ENCODE measurements around the gene PPFIBP2.
A peak's percentile ranks its signal among the peaks of the same experiment; 100 is the strongest.

The PPFIBP2 gene

DNA sequence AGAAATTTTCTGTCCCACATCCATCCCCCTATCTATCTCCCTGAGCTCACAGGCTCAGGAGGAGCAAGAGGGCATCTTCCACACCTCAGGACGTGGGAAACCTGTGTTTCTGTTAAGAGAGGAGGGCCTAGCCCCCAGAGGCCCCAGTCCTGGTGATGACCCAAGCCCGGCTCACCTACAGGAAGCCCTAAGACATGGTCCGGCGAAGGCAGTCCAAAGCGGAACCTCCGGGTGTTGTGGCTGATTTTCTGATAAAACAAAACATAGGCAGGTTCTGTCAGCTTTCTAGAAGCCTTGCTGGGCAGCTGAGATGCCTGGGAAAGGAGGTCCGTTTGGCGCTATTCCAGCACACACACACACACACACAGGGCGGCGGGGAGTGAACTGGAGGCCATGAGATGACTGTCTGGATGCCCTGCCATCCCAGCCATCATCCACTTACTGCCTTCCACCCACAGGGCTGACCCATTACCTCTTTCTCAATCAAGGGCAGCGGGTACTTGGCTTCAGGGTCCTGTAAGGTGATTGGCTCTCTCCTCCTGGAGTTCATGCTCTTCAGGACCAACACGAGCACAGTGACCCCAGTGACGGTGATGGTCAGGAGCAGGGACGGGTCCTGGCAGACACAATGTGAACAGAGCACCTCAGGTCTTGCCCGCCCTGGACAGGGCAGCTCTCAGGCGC lies 158.6 kb downstream of the PPFIBP2 start:
- DNase-seq = no peak

DNA sequence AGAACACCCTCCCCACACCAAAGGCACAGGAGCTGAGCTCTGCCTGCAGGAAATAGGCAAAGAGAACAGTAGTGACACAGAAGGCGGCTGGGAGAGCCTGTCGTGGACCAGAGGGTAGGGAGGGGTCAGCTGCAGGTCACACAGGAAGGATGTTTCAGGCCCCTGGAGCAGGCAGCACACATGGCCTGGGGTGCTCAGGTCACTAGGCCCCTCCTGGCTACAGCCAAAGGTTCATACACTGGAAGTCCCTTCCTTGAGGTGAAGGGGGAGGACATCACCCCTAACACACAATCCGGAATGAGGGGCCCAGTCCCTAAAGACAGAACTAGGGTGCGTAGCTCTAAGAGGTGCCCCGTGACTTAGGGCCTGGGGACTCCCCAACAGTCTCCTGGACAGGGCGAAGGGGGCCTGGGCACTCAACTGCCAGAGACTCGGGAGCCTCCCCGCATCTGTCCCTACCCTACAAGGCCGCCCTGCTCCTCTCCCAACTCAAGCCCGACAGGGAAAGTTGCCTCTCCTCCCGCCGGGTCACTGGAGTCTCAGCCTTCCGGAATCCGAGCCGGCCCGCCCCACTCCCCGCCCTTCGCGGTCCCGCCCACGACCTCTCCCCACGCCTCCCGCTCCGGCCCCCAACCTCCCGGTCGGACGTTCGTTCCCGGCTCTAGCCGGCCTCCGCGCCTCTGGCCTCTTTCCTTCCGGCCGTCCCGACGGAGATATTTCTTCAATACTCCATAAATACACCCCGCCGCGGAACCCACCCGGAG lies 159.3 kb downstream of the PPFIBP2 start, which contains the start of gene CYB5R2:
TSS of gene CYB5R2 (minus strand) at position 541 of the 764 bp plus-strand sequence. CDS start 675 bp downstream, outside the sequence.
- no peak for DNase-seq

DNA sequence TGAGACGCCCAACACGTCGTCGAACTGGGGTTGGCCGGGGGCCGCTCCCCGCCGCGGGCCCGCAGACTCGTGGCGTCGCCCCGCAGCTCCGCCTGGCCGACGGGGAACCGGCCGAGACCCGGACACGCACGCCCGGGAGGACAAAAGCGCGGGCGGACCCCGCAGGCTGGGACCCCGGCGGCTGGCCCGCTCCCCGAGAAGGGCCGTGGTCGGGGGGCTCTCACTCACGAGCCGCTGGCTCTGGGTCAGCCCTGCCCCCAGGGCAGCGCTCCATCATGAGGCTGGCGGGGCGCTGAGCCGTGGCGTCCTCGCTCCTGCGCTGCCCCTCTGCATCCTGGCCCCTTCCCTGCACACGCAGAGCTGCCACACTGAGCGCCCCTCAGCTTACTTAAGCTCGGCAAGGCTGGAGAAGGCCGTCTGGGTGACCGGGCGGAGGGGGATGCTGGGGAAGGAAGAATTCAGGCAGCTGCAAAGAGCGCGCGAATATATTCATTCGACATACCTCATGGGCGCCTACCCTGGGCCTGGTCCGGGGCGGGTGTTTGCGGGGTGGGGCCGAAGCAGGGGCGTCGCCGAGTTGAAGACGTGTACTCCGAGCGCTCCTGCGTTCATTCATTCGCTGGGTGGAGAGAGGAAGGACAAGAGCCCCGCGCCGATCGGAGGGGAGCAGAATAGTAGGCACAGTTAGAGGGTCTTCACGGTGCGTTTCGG lies 160.1 kb downstream of the PPFIBP2 start:
- DNase-seq = no peak

DNA sequence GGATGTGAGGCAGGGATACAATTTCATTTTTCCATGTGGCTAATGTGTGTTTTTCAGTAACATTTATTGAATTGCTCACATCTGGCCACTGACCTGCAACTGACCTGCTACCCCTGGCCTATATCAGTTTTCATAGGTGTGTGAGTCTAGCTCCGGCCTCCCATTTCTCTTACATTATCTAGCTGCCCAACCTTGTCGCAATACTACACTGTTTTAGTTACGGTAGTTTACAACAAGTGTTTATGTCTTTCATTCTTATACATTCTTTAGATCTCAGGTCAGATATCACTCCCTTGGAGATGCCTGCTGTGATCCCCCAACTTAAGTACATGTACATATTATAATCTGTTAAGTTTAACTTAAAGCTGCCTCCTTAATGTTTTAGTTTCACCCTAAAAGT lies 161.8 kb downstream of the PPFIBP2 start:
- DNase-seq = no peak

DNA sequence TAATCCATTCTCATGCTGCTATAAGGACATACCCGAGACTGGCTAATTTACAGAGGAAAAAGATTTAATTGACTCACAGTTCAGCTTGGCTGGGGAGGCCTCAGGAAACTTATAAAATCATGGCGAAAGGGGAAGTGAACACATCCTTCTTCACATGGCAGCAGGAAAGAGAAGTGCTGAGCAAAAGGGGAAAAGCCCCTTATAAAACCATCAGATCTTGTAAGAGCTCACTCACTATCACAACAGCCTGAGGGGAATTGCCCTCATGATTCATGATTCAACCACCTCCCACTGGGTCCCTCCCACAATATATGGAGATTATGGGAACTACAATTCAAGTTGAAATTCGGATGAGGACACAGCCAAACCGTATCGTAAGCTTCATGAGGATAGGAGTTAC lies 163.3 kb downstream of the PPFIBP2 start:
- no peak for DNase-seq

DNA sequence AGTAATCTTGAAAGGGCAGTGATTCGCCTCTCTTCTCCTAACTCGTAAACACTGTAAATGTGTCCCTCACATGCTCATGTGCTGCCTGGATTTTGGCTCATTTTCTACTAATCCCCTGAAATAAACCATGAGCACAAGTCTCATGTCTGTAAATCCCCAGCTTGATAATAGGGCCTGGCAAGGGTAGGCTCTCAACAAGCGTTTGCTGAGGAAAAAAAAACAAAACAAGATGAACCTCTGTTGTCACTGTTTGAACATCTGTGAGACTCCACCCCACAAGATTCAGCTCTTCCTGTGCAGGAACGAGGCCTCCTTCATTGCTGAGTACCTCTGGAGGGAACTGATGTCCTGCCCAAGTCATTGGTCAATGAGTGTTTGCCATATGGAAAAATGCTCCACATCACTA lies 164.0 kb downstream of the PPFIBP2 start:
- DNase-seq = no peak

DNA sequence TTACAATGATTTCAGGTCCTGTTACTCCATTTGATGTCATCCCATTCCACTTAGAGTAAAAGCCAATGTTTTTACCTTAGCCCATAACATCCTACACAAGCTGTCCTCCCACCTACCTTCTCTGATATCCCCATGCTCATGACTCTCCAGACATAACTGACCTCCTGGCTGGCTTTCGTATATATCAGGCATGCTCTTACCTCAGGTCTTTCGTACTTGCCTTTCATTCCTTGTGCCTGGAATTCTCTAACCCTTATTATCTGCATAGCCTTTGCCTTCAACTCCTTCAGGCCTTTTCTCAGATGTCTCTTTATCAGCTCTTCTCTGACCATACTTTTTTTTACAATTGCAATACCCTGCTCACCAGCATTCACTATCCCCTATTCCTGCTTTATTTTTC lies 169.8 kb downstream of the PPFIBP2 start:
- no peak for DNase-seq

DNA sequence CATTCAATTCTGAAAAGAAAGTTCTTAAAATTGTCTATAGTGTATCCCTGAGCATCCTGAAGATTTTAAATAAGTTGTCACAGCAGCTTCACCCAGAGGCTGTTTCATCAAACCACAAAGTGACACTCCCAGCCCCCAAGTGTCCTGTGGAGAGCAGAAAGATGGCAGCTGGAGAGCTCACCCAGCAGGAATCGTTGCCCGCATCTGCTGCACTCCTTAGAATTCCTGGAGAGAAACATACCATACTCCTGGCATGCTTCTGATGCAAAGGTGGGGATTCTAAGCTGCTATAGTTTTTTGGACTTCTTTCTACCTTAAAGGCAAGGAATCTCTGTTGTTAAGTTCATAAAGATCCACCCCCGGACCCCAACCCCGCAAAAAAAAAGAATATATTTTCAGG lies 173.0 kb downstream of the PPFIBP2 start:
- no peak for DNase-seq

DNA sequence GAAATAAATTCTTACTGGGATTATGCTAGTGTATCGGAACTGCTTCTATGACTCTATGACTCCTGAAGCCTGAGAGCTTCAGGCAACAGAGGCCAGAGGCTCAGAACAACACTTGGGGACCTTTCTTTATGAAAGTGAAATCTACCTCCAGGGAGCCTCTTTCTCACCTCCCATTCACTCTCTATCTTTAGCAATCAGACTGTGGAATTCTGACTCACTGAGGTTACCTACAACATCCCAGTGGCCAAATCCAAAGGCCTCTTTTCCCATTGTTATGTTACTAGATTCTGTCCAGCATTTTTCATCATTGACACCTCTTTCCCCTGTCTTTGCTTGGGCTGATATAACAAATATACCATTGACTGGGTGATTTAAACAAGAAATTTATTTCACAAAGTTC lies 173.6 kb downstream of the PPFIBP2 start:
- no peak for DNase-seq

DNA sequence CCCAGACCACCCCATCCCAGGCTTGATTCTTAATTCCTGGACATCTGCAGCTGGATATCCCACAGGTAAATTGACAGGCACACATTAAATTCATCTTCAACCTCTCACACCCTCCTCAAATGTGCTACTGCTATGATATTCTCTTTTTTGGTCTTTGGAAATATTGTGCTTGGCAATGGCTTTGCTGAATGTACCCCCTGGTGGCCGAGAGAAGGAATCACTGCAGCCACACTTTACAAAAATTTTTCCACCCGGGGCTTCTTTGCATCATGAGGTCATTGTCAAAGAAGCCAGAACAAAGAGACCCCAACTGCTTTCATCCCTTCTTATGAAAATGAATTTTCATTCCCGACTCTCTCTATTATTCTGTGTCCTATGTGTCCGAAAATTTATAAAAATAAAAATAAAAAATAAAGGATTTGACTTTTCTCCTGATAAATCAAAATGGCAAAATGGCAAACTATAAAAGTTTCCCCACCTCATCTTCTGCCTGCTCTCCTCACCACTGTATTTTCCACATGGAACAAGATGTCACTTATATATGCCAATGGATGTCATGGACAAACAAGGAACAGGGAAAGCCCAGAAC lies 174.5 kb downstream of the PPFIBP2 start:
- DNase-seq = peak; percentile 24 to 63

DNA sequence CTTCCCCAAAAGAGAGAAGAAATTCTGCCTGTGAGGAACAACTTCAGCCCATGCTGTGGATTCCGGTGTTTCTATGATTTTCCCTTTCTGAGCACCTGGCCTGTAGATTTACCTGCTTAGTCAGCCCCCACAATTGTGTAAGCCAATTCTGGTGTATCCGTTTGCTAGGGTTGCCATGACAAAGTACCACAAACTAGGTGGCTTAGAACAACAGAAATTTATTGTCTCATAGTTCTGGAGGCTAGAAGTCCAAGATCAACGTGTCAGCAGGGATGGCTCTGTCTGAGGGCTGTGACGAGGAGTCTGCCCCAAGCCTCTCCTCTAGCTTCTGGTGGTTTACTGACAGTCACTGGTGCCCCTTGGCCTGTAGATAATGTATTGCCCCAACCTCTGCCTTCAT lies 175.4 kb downstream of the PPFIBP2 start:
- no peak for DNase-seq

DNA sequence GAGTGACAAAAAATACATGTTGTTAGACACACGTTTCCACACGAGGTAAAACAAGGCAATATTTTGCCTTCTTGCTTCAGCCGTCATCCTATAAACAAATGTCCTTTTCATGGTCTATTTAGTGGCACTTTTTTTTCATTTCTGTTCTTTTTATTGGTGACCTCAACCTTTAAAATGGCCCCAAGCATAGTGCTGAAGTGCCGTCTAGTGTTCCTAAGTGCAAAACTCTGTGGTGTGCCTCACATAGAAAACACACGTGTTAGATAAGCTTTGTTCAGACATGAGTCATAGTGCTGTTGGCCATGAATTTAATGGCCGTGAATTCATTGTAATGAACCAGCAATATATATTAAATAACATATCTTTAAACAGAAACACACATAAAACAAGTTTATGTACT lies 176.8 kb downstream of the PPFIBP2 start:
- DNase-seq = no peak

DNA sequence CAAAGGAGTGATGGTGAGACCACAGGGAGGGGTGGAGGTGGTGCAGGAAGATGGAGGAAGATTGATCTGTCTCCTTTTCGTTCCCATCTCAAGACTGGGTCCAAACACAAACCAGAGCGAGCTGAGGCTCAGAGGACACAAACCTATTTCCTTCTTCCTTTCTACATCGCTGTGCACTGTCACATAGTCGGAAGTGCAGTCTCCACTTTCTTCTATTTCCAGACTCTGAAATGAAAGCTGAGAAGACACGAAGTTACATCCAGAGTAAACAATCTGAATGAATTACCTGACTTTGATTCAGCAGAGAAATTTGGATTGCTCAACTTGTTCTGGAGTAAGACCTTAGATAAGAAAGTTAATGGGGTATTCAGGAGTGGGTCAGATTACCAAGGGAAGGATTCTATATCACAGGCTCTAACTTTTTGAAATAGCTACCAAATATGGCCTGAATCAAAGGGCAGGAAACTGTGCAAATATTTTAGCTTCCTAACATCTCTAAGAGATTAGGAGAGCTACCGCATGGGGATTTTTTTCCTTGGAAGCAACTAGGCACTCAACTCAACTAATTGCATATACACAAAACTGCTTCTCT lies 178.1 kb downstream of the PPFIBP2 start:
- no peak for DNase-seq

DNA sequence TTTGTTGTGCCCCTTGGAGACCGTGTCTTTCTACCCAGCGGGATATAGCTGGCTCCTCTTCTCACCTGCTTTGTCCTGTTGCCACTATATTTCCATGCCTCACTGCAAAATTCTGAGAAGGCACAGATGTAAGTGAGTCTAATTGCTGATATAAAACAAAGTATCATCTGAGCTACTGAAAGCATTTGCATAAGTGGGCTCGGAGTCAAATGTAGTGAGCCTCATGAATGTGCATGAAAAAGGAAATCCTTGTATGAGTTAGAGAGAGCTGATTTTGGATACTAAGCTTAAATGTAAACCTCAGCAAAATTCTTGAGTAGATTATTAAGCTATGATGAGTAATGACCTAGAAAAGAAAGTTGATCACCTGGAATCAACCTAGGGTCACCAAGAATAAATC lies 178.6 kb downstream of the PPFIBP2 start:
- no peak for DNase-seq

DNA sequence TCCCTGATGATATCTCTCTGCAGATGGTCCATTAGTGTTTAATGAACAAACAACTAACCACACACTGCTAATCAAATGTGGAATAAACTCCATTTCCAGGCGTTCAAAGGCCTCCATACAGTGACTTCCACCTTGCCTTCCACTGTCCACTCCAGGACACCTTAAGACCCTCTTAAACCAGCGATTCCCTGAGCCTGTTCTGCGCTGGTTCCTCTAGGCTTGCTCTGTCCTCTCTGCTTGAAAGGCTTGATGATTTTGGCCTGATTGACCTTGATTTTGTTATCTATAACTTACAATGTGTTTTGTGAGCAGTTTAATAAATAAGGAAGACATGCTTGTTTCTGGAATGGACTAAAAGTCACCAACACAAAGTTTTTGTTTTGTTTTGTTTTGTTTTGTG lies 180.4 kb downstream of the PPFIBP2 start:
- no peak for DNase-seq

DNA sequence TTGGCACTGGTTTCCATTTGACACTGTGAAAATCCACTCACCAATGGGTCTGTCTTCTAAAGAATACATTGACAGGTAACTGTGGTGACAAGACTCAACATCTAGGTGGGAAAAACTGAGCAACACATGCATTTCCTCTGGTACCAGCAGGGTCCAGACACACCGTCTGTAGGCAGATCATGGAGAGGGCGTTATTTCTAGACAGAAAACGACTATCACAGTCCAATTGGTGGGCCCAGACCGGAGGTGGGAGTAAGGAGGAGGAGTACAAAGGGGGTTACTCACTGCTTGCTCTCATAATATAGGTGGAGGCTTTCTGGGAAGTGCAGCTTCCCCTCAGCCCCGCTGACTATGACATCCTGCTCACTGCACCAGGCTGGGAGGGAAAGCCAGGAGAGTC lies 182.6 kb downstream of the PPFIBP2 start:
- DNase-seq = no peak

Data from AML-193 (cell line).